Endothelial cell of umbilical vein (primary cell): ENCODE data around the gene SYN1. TPM values are rescaled to one million over a fixed set of nuclear protein-coding genes. Genes with fewer than 3 reads are reported as not detected.

Source experiments
- BruUV-seq: library from RNA; stranded (reverse); fragments of 400-500 nt; replicated peaks from 2 replicates; lab custom pipeline; 2021; lab: Mats Ljungman, UMichigan
- CTCF ChIA-PET: fragments of 300-600, 350-600 bp; sonication (Branson Sonifier 250); formaldehyde crosslinking; loops from one replicate; lab custom pipeline; 2021; ENCODE audit warnings: antibody characterized with exemption, inconsistent platforms; lab: Charles Lee
- POLR2A ChIA-PET: fragments of 300-600, 350-600 bp; sonication (Branson Sonifier 250); formaldehyde crosslinking; loops from one replicate; lab custom pipeline; 2021; ENCODE audit warnings: antibody characterized with exemption, inconsistent platforms; lab: Charles Lee
- DNase-seq: peaks from one replicate; pipeline ENCODE4 v3.0.0-alpha.2; 2011; ENCODE audit warnings: low read depth, low spot score
- FAIRE-seq: peaks from 2 replicates; lab custom pipeline; 2011; peaks lifted over from hg19 to GRCh38; lab: Jason Lieb, UNC
- H2AFZ ChIP-seq: 2 replicates; pipeline ENCODE4 v1.6.0; 2012; ENCODE audit warnings: low read depth, low read length, control low read depth, inconsistent platforms
- H3K27ac ChIP-seq: 2 replicates; pipeline ENCODE4 v1.5.1; 2011; ENCODE audit warnings: low read depth, mild to moderate bottlenecking, control low read depth, low read length, moderate library complexity; ENCODE audit not compliant: insufficient read depth
- H3K27me3 ChIP-seq, 2 experiments: 2 replicates each; pipeline versions ENCODE4 v1.6.0 to v1.6.1; 2011; ENCODE audit warnings: low read length in 2 of 2, mixed read lengths in 1 of 2; ENCODE audit not compliant: control insufficient read depth in 2 of 2, insufficient read depth in 2 of 2
- H3K36me3 ChIP-seq, 2 experiments: 2 replicates in 1 of 2; 3 replicates in 1 of 2; pipeline ENCODE4 v1.5.1; 2011; ENCODE audit warnings: low read length in 2 of 2, mild to moderate bottlenecking in 1 of 2, moderate library complexity in 1 of 2; ENCODE audit not compliant: control insufficient read depth in 2 of 2, insufficient read depth in 2 of 2; ENCODE audit errors: extremely low read depth in 1 of 2
- H3K4me1 ChIP-seq: 3 replicates; pipeline ENCODE4 v1.5.1; 2011; ENCODE audit warnings: mild to moderate bottlenecking, low read length; ENCODE audit not compliant: control insufficient read depth, insufficient read depth; ENCODE audit errors: extremely low read depth
- H3K4me2 ChIP-seq: 2 replicates; pipeline ENCODE4 v1.6.1; 2011; ENCODE audit warnings: low read length, control low read depth, mixed read lengths; ENCODE audit not compliant: insufficient read depth
- H3K4me3 ChIP-seq, 3 experiments: fragments of 200-600 bp in 1 of 3; sonication (generic), shearing (Covaris generic) in 1 of 3; replicated peaks in 1 of 3; 2 replicates each; pipeline ENCODE4 v1.5.1; 2011 to 2016; ENCODE audit warnings: control low read depth in 3 of 3, low read length in 3 of 3, mild to moderate bottlenecking in 2 of 3, inconsistent platforms in 1 of 3, low read depth in 1 of 3, moderate library complexity in 1 of 3; ENCODE audit not compliant: insufficient read depth in 1 of 3
- H3K79me2 ChIP-seq: 2 replicates; pipeline ENCODE4 v1.6.0; 2012; ENCODE audit warnings: low read length, inconsistent platforms; ENCODE audit not compliant: control insufficient read depth, insufficient read depth
- H3K9ac ChIP-seq: replicated peaks from 2 replicates; pipeline ENCODE3; 2011; ENCODE audit warnings: low read length, control low read depth; ENCODE audit not compliant: insufficient read depth; ENCODE audit errors: extremely low read depth
- H3K9me1 ChIP-seq: replicated peaks from 3 replicates; pipeline ENCODE4 v1.6.0; 2011; ENCODE audit warnings: mild to moderate bottlenecking, low read length; ENCODE audit not compliant: control insufficient read depth, insufficient read depth; ENCODE audit errors: extremely low read depth
- H3K9me3 ChIP-seq: replicated peaks from 2 replicates; pipeline ENCODE4 v1.5.1; 2012; ENCODE audit warnings: low read length, inconsistent platforms; ENCODE audit not compliant: control insufficient read depth, insufficient read depth
- H4K20me1 ChIP-seq: replicated peaks from 2 replicates; pipeline ENCODE3; 2011; ENCODE audit warnings: mild to moderate bottlenecking, low read length; ENCODE audit not compliant: control insufficient read depth, insufficient read depth; ENCODE audit errors: extremely low read depth
- CTCF ChIP-seq, 2 donors: IDR thresholded peaks; 1 replicate in 1 of 2; 2 replicates in 1 of 2; pipeline ENCODE4 v1.5.1; 2011; ENCODE audit warnings: low read length in 2 of 2, mild to moderate bottlenecking in 2 of 2, moderate library complexity in 2 of 2, control low read depth in 1 of 2, inconsistent platforms in 1 of 2, low read depth in 1 of 2; ENCODE audit not compliant: insufficient read depth in 1 of 2; ENCODE audit errors: extremely low read depth in 1 of 2
- EZH2 ChIP-seq: IDR thresholded peaks from 2 replicates; pipeline ENCODE4 v1.6.1; 2012; ENCODE audit warnings: borderline replicate concordance, low read depth, mild to moderate bottlenecking, moderate library complexity, low read length, inconsistent platforms; ENCODE audit not compliant: severe bottlenecking
- FOS ChIP-seq: IDR thresholded peaks from 2 replicates; pipeline ENCODE4 v1.6.1; 2011; ENCODE audit warnings: mild to moderate bottlenecking, low read length, moderate library complexity, borderline replicate concordance; ENCODE audit not compliant: insufficient read depth
- GATA2 ChIP-seq: IDR thresholded peaks from 2 replicates; pipeline ENCODE4 v1.7.0; 2011; ENCODE audit warnings: low read depth, mild to moderate bottlenecking, moderate library complexity, mixed read lengths, low read length; ENCODE audit not compliant: insufficient read length, insufficient read depth
- JUN ChIP-seq: IDR thresholded peaks from 2 replicates; pipeline ENCODE4 v1.6.1; 2011; ENCODE audit warnings: borderline replicate concordance, low read depth; ENCODE audit not compliant: insufficient read length, insufficient read depth
- MAX ChIP-seq: IDR thresholded peaks from 2 replicates; pipeline ENCODE4 v1.6.1; 2011; ENCODE audit not compliant: insufficient read depth, insufficient read length
- MYC ChIP-seq: IDR thresholded peaks from one replicate; pipeline ENCODE4 v1.6.1; 2011; ENCODE audit warnings: mild to moderate bottlenecking, low read depth, low read length
- POLR2A ChIP-seq: IDR thresholded peaks from 2 replicates; pipeline ENCODE4 v1.6.1; 2012; ENCODE audit warnings: low read depth, mild to moderate bottlenecking, control low read depth, low read length
- POLR2AphosphoS5 ChIP-seq: IDR thresholded peaks from 2 replicates; pipeline ENCODE4 v1.6.1; 2012; ENCODE audit warnings: low read depth, mild to moderate bottlenecking, control low read depth, low read length, moderate library complexity; ENCODE audit not compliant: insufficient read depth
- dilution Hi-C: fragments of 300-500 bp; cut with MboI; formaldehyde crosslinking; loops from one replicate; pipeline ENCODE4 v1.15.0; 2019; ENCODE audit warnings: low sequenced_read_pairs; ENCODE audit not compliant: extremely low pct_ligation_motif_present
- intact Hi-C: fragments of 100-400 bp; cut with micrococcal nuclease; formaldehyde crosslinking; loops from one replicate; pipeline ENCODE4 v1.10.0; 2022
- polyA plus RNA-seq, 4 experiments: library from polyadenylated mRNA; depleted of rRNA in 3 of 4; stranded (reverse) in 3 of 4; unstranded in 1 of 4; fragments of >200 nt; gene quantifications; 2 replicates each; pipeline versions ENCODE4 v1.2.1 to v1.2.3, GENCODE V29; 2011 to 2012; ENCODE audit warnings: missing spikeins in 1 of 4
- total RNA-seq: library from RNA; stranded (reverse); gene quantifications from 2 replicates; pipeline ENCODE4 v1.2.3, GENCODE V29; 2021

Gene SYN1
- total and polyA plus RNA-seq, 2 donors (not counting 3 experiments of a cell fraction or from before 2014, with no cell fraction given) = not detected

- FAIRE-seq (no peak), DNase-seq (no peak)
- ChIA-PET POLR2A (no interaction called here), CTCF (no interaction called here)
- no TSS peak for BruUV-seq
- no peak overlapping the region for H3K9ac ChIP-seq
- H2AFZ ChIP-seq = no peak overlapping the region
- H3K4me3 ChIP-seq = no peak overlapping the region
- H3K9me3 ChIP-seq = no peaks in the 10 kb centered on the region
- no peaks in the 10 kb centered on the region for H3K79me2 ChIP-seq
- H3K27me3 ChIP-seq = no peaks in the 10 kb centered on the region
- no peaks in the 10 kb centered on the region for H3K9me1 ChIP-seq
- H3K4me2 ChIP-seq = no peak overlapping the region
- H3K27ac ChIP-seq = no peak overlapping the region
- intact Hi-C loops (no loop called here), dilution Hi-C loops (no loop called here)
- no peak for TF ChIP-seq CTCF (IDR thresholded peaks at IDR 0.05; ENCODE audit: extremely low read depth in 1 of 2, insufficient read depth in 1 of 2, low read depth in 1 of 2, low read length in 2 of 2)
- no peak for TF ChIP-seq MYC
- no peak for TF ChIP-seq POLR2A
- TF ChIP-seq JUN = no peak
- TF ChIP-seq FOS = no peak
- TF ChIP-seq MAX = no peak
- TF ChIP-seq POLR2AphosphoS5 = no peak
- TF ChIP-seq EZH2 = no peak
- no peak for TF ChIP-seq GATA2
- H3K4me1 ChIP-seq = no peaks in the 10 kb centered on the region
- H3K36me3 ChIP-seq = no peaks in the 10 kb centered on the region
- no peaks in the 10 kb centered on the region for H4K20me1 ChIP-seq
Measured at GRCh38 chrX:47611489-47611888, 8.2 kb downstream of the SYN1 start.
